H1 (cell line): ENCODE data around the gene STEAP2. TPM values are rescaled to one million over a fixed set of nuclear protein-coding genes. Genes with fewer than 3 reads are reported as not detected.

ENCODE experiments used
- CTCF ChIA-PET: fragments of 300-600 bp; sonication (Branson Sonifier 250); formaldehyde crosslinking; loops from one replicate; lab custom pipeline; 2021; ENCODE audit not compliant: partially characterized antibody; lab: Charles Lee
- POLR2A ChIA-PET: fragments of 300-600 bp; sonication (Branson Sonifier 250); formaldehyde crosslinking; loops from one replicate; lab custom pipeline; 2021; ENCODE audit warnings: inconsistent platforms; ENCODE audit not compliant: partially characterized antibody; lab: Charles Lee
- DNase-seq, 2 experiments: peaks; one replicate each; pipeline versions ENCODE4 v3.0.0 to v3.0.0-alpha.2; 2010 to 2022; ENCODE audit warnings: low spot score in 2 of 2, low read depth in 1 of 2, mixed read lengths in 1 of 2
- FAIRE-seq: peaks from 2 replicates; lab custom pipeline; 2011; peaks lifted over from hg19 to GRCh38; lab: Jason Lieb, UNC
- H2AFZ ChIP-seq: 2 replicates; pipeline ENCODE4 v1.8.1; 2012; ENCODE audit warnings: low read length, inconsistent platforms
- H2AK5ac ChIP-seq: 2 replicates; pipeline ENCODE4 v1.6.1; 2013; ENCODE audit warnings: low read depth, low read length
- H2BK120ac ChIP-seq: replicated peaks from 2 replicates; pipeline ENCODE3; 2013; ENCODE audit warnings: low read depth, low read length, inconsistent platforms
- H2BK12ac ChIP-seq: 2 replicates; pipeline ENCODE4 v1.6.1; 2013; ENCODE audit warnings: low read depth, low read length
- H2BK15ac ChIP-seq: 2 replicates; pipeline ENCODE4 v1.6.1; 2013; ENCODE audit warnings: low read length
- H2BK20ac ChIP-seq: 2 replicates; pipeline ENCODE4 v1.6.1; 2013; ENCODE audit warnings: low read length
- H2BK5ac ChIP-seq: 2 replicates; pipeline ENCODE4 v1.6.1; 2013; ENCODE audit warnings: low read depth, low read length
- H3K14ac ChIP-seq: 2 replicates; pipeline ENCODE4 v1.6.1; 2013; ENCODE audit warnings: inconsistent platforms; ENCODE audit not compliant: insufficient read length
- H3K18ac ChIP-seq: 2 replicates; pipeline ENCODE4 v1.6.1; 2013; ENCODE audit warnings: low read length; ENCODE audit errors: extremely low read depth
- H3K23ac ChIP-seq: 2 replicates; pipeline ENCODE4 v1.6.1; 2013; ENCODE audit warnings: inconsistent platforms; ENCODE audit not compliant: insufficient read length
- H3K23me2 ChIP-seq: 2 replicates; pipeline ENCODE4 v1.6.1; 2013; ENCODE audit warnings: low read depth, low read length
- H3K27ac ChIP-seq: 2 replicates; pipeline ENCODE4 v1.6.1; 2011; ENCODE audit warnings: low read depth, low read length, inconsistent platforms
- H3K27me3 ChIP-seq, 4 experiments: replicated peaks in 1 of 4; 1 replicate in 1 of 4; 2 replicates in 3 of 4; pipeline versions ENCODE4 v1.6.1 to v1.8.1; 2011 to 2013; ENCODE audit warnings: low read length in 3 of 4, mild to moderate bottlenecking in 3 of 4, inconsistent platforms in 2 of 4, mixed read lengths in 2 of 4, moderate library complexity in 1 of 4; ENCODE audit not compliant: control insufficient read depth in 3 of 4, insufficient read depth in 3 of 4; ENCODE audit errors: extremely low read depth in 1 of 4
- H3K36me3 ChIP-seq, 4 experiments: 2 replicates each; pipeline versions ENCODE4 v1.6.1 to v1.8.1; 2011 to 2013; ENCODE audit warnings: mild to moderate bottlenecking in 4 of 4, low read length in 3 of 4, moderate library complexity in 2 of 4, control low read depth in 1 of 4, inconsistent platforms in 1 of 4; ENCODE audit not compliant: insufficient read depth in 4 of 4, control insufficient read depth in 2 of 4
- H3K4ac ChIP-seq: replicated peaks from 2 replicates; pipeline ENCODE3; 2013; ENCODE audit warnings: low read length, low read depth, mixed read lengths, inconsistent platforms; ENCODE audit not compliant: insufficient read length
- H3K4me1 ChIP-seq, 4 experiments: replicated peaks in 1 of 4; 1 replicate in 1 of 4; 2 replicates in 3 of 4; pipeline versions ENCODE4 v1.6.1 to v1.8.1; 2011 to 2013; ENCODE audit warnings: low read length in 3 of 4, inconsistent platforms in 2 of 4, mixed read lengths in 1 of 4; ENCODE audit not compliant: insufficient read depth in 4 of 4, control insufficient read depth in 3 of 4
- H3K4me2 ChIP-seq, 2 experiments: 2 replicates each; pipeline versions ENCODE4 v1.6.1 to v1.8.1; 2011 to 2013; ENCODE audit warnings: low read depth in 2 of 2, low read length in 2 of 2, control low read depth in 1 of 2, inconsistent platforms in 1 of 2, mild to moderate bottlenecking in 1 of 2; ENCODE audit not compliant: insufficient read depth in 1 of 2
- H3K4me3 ChIP-seq, 4 experiments: fragments of 200-600, 300-600 bp in 1 of 4; sonication (generic), shearing (Covaris generic), sonication (Bioruptor Twin) in 1 of 4; 2 replicates each; pipeline versions ENCODE4 v1.5.1 to v1.8.1; 2011 to 2016; ENCODE audit warnings: low read length in 4 of 4, low read depth in 3 of 4, control low read depth in 2 of 4, inconsistent platforms in 2 of 4, mild to moderate bottlenecking in 2 of 4, mixed read lengths in 1 of 4, moderate library complexity in 1 of 4; ENCODE audit not compliant: insufficient read depth in 2 of 4; ENCODE audit errors: extremely low read depth in 1 of 4
- H3K56ac ChIP-seq: replicated peaks from 2 replicates; pipeline ENCODE3; 2013; ENCODE audit warnings: low read depth, mild to moderate bottlenecking, mixed read lengths, low read length, inconsistent platforms; ENCODE audit not compliant: insufficient read length
- H3K79me1 ChIP-seq: 2 replicates; pipeline ENCODE4 v1.6.1; 2013; ENCODE audit warnings: low read depth, low read length, control low read depth
- H3K79me2 ChIP-seq, 2 experiments: 2 replicates each; pipeline versions ENCODE4 v1.6.1 to v1.8.1; 2012 to 2013; ENCODE audit warnings: low read length in 2 of 2, mild to moderate bottlenecking in 2 of 2, inconsistent platforms in 1 of 2; ENCODE audit not compliant: insufficient read depth in 2 of 2, control insufficient read depth in 1 of 2
- H3K9ac ChIP-seq, 4 experiments: replicated peaks in 1 of 4; 1 replicate in 1 of 4; 2 replicates in 3 of 4; pipeline versions ENCODE4 v1.6.1 to v1.8.1; 2011 to 2013; ENCODE audit warnings: low read depth in 3 of 4, low read length in 3 of 4, control low read depth in 2 of 4, mild to moderate bottlenecking in 2 of 4, moderate library complexity in 2 of 4, inconsistent platforms in 1 of 4; ENCODE audit errors: extremely low read depth in 1 of 4
- H3K9me3 ChIP-seq, 2 experiments: 2 replicates each; pipeline versions ENCODE4 v1.6.1 to v1.8.1; 2012 to 2013; ENCODE audit warnings: mild to moderate bottlenecking in 2 of 2, moderate library complexity in 2 of 2, control low read depth in 1 of 2, inconsistent platforms in 1 of 2, low read depth in 1 of 2, low read length in 1 of 2, mixed read lengths in 1 of 2; ENCODE audit not compliant: insufficient read depth in 2 of 2
- H4K20me1 ChIP-seq, 2 experiments: replicated peaks in 1 of 2; 2 replicates each; pipeline versions ENCODE3 to v1.8.1; 2011 to 2013; ENCODE audit warnings: inconsistent platforms in 2 of 2, low read length in 2 of 2, mild to moderate bottlenecking in 1 of 2; ENCODE audit not compliant: insufficient read depth in 2 of 2, control insufficient read depth in 1 of 2
- H4K5ac ChIP-seq: 2 replicates; pipeline ENCODE4 v1.6.1; 2013; ENCODE audit warnings: low read length, low read depth, mixed read lengths, inconsistent platforms; ENCODE audit not compliant: insufficient read length
- H4K8ac ChIP-seq: 2 replicates; pipeline ENCODE4 v1.8.0; 2013; ENCODE audit warnings: mild to moderate bottlenecking, moderate library complexity, low read length, inconsistent platforms; ENCODE audit not compliant: insufficient read depth; ENCODE audit errors: extremely low read depth
- H4K91ac ChIP-seq: replicated peaks from 2 replicates; pipeline ENCODE3; 2013; ENCODE audit warnings: low read length, mixed read lengths, inconsistent platforms; ENCODE audit not compliant: insufficient read length
- BACH1 ChIP-seq: IDR thresholded peaks from 2 replicates; pipeline ENCODE4 v1.6.1; 2012; ENCODE audit warnings: low read length, improper control_type of control experiment
- CBX5 ChIP-seq: fragments of 300-800, 300-1000 bp; sonication (generic); IDR thresholded peaks from 2 replicates; pipeline ENCODE4 v1.7.1; 2016; ENCODE audit warnings: antibody characterized with exemption, low read length, low read depth
- EZH2 ChIP-seq: fragments of 200-600 bp; sonication (generic); IDR thresholded peaks from 2 replicates; pipeline ENCODE4 v1.7.1; 2012; ENCODE audit warnings: low read depth, mild to moderate bottlenecking, moderate library complexity, low read length, inconsistent platforms; ENCODE audit not compliant: severe bottlenecking
- HDAC6 ChIP-seq: IDR thresholded peaks from one replicate; pipeline ENCODE4 v1.7.1; 2012; ENCODE audit warnings: low read depth, mild to moderate bottlenecking, inconsistent platforms, low read length, moderate library complexity
- MAFK ChIP-seq: IDR thresholded peaks from 2 replicates; pipeline ENCODE4 v1.6.1; 2012; ENCODE audit warnings: low read depth, mild to moderate bottlenecking, improper control_type of control experiment, low read length
- POLR2A ChIP-seq, 2 experiments: IDR thresholded peaks; 1 replicate in 1 of 2; 2 replicates in 1 of 2; pipeline ENCODE4 v1.6.1; 2011; ENCODE audit warnings: low read depth in 2 of 2, low read length in 2 of 2, mild to moderate bottlenecking in 2 of 2; ENCODE audit errors: control extremely low read depth in 1 of 2
- RAD21 ChIP-seq, 2 experiments: IDR thresholded peaks in 1 of 2; conservative IDR thresholded peaks in 1 of 2; 2 replicates each; pipeline ENCODE4 v1.6.1; 2011; ENCODE audit warnings: low read depth in 2 of 2, low read length in 2 of 2, improper control_type of control experiment in 1 of 2, inconsistent platforms in 1 of 2, mild to moderate bottlenecking in 1 of 2, moderate library complexity in 1 of 2
- SIX5 ChIP-seq: IDR thresholded peaks from 2 replicates; pipeline ENCODE4 v1.6.1; 2011; ENCODE audit warnings: mild to moderate bottlenecking, low read depth, low read length
- SRF ChIP-seq: IDR thresholded peaks from 2 replicates; pipeline ENCODE4 v1.6.1; 2011; ENCODE audit warnings: mild to moderate bottlenecking, low read depth, low read length, moderate library complexity
- TAF1 ChIP-seq: IDR thresholded peaks from 2 replicates; pipeline ENCODE4 v1.6.1; 2011; ENCODE audit warnings: mild to moderate bottlenecking, low read depth, low read length
- TBP ChIP-seq: IDR thresholded peaks from 2 replicates; pipeline ENCODE4 v1.6.1; 2011; ENCODE audit warnings: low read depth, low read length, improper control_type of control experiment
- TCF12 ChIP-seq: IDR thresholded peaks from 2 replicates; pipeline ENCODE4 v1.6.1; 2011; ENCODE audit warnings: low read depth, mild to moderate bottlenecking, low read length
- WGBS, 2 experiments: shearing (Covaris generic) in 1 of 2; methylation state at CpG; one replicate each; pipeline versions ENCODE4 v1.1.6 to v1.1.7; 2013 to 2015; ENCODE audit warnings: low lambda C conversion rate in 2 of 2, mixed read lengths in 2 of 2, inconsistent platforms in 1 of 2, low coverage in 1 of 2, missing lambda C conversion rate in 1 of 2; ENCODE audit not compliant: insufficient replicate concordance in 2 of 2, insufficient coverage in 1 of 2, insufficient read length in 1 of 2; ENCODE audit errors: extremely low coverage in 1 of 2, missing lambda C conversion rate in 1 of 2; 5-methylcytosine and 5-hydroxymethylcytosine counted together
- polyA plus RNA-seq, 7 experiments: library from polyadenylated mRNA; depleted of rRNA in 3 of 7; stranded (reverse) in 5 of 7; unstranded in 2 of 7; fragments of >200 nt in 5 of 7; fragments of 200-250 nt in 2 of 7; gene quantifications; 1 replicate in 5 of 7; 2 replicates in 1 of 7; 4 replicates in 1 of 7; pipeline versions ENCODE4 v1.2.1 to v1.2.3, GENCODE V29; 2011 to 2013; ENCODE audit warnings: missing spikeins in 2 of 7, mixed read lengths in 2 of 7
- total RNA-seq: library from RNA; stranded (reverse); fragmentation: NEBNext Ultra II Directional; extraction: Animal tissue kit (Norgen Biotek cat#: 25700); gene quantifications from 2 replicates; pipeline ENCODE4 v1.2.1, GENCODE V29; 2021

The STEAP2 gene
- total and polyA plus RNA-seq, 2 of the 8 experiments (the other 6 are each of a cell fraction or from before 2014, with no cell fraction given), result 13.4 to 18.4 TPM

DNA sequence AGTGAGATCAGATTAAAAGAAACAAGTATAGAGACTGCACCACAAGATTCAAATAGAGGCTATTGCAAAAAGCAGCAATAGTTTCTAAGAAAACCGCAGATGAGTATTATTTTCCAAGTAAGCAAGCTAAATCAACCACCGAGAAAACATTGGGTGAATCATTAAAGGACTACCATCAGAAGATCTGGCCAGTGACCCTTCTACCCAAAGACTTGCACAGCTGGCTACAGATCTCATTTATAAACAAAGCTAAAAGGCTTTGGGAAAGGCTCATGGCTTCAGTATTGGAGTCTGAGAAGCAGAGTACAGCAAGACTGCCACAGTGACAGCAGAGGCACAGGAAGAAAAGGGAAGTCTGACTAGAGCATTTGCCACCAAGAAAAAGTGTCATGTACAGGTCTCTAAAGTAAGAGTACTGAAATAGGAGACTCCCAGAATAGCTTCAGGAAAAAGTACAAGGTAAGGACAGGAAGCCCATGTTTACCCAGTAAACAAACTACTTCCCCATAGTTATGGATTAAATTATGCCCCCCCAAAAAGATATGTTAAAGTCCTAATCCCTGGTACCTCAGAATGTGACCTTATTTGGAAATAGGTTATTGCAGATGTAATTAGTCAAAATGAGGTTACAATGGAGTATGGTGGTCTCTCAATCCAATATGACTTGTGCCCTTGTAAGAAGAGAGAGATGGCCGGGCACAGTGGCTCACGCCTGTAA, 38.3 kb upstream of the STEAP2 start:
- no peaks in the 10 kb centered on the region for H3K79me2 ChIP-seq
- POLR2A ChIA-PET, result no interaction called here
- FAIRE-seq (no peak), DNase-seq (no peak)
- no peak overlapping the region for H4K91ac ChIP-seq
- CTCF ChIA-PET, result interaction anchor here (1.1 to 2.4 kb wide), 3 partner anchors 38 to 87 kb away, joined by 3 to 6 read pairs (median 3); partner anchors contain the start of gene STEAP2
- H3K18ac ChIP-seq, result no peak overlapping the region
- no peaks in the 10 kb centered on the region for H3K79me1 ChIP-seq
- H3K9ac ChIP-seq, result no peak overlapping the region
- no peak overlapping the region for H2BK15ac ChIP-seq
- H2AFZ ChIP-seq, result no peak overlapping the region
- no peaks in the 10 kb centered on the region for H3K36me3 ChIP-seq
- H3K27ac ChIP-seq, result no peak overlapping the region
- no peak overlapping the region for H3K14ac ChIP-seq
- no peak overlapping the region for H3K4ac ChIP-seq
- H3K4me1 ChIP-seq, result no peaks in the 10 kb centered on the region
- H2BK120ac ChIP-seq, result no peak overlapping the region
- H3K23me2 ChIP-seq, result no peaks in the 10 kb centered on the region
- H4K5ac ChIP-seq, result no peak overlapping the region
- H2BK12ac ChIP-seq, result no peak overlapping the region
- no peak overlapping the region for H2AK5ac ChIP-seq
- no peak overlapping the region for H3K4me2 ChIP-seq
- H3K23ac ChIP-seq, result no peak overlapping the region
- H4K20me1 ChIP-seq, result no peaks in the 10 kb centered on the region
- no peaks in the 10 kb centered on the region for H3K27me3 ChIP-seq
- no peak overlapping the region for H2BK20ac ChIP-seq
- 91% methylated on average over 4 of the region's 4 CpGs; no CpG with 5 or more reads in 1 of the 2 experiments for WGBS, 2 experiments
- H3K4me3 ChIP-seq, result no peak overlapping the region
- H2BK5ac ChIP-seq, result no peak overlapping the region
- no peak overlapping the region for H3K56ac ChIP-seq
- H3K9me3 ChIP-seq, result peaks cover 9 to 11% of the 10 kb centered on the region in 2 experiments; a peak in 3 of 4 replicates
- H4K8ac ChIP-seq, result no peak overlapping the region
- no peak for TF ChIP-seq TCF12
- TF ChIP-seq RAD21 (IDR thresholded peaks at IDR 0.05 in 1 of 2, conservative IDR thresholded peaks at IDR 0.05 in 1 of 2; ENCODE audit: low read depth in 2 of 2, low read length in 2 of 2), result no peak
- no peak for TF ChIP-seq POLR2A (IDR thresholded peaks at IDR 0.05; ENCODE audit: control extremely low read depth in 1 of 2, low read depth in 2 of 2, low read length in 2 of 2)
- no peak for TF ChIP-seq EZH2
- no peak for TF ChIP-seq SRF
- TF ChIP-seq TAF1, result no peak
- TF ChIP-seq HDAC6, result no peak
- TF ChIP-seq CBX5, result no peak
- no peak for TF ChIP-seq MAFK
- TF ChIP-seq BACH1, result no peak
- TF ChIP-seq SIX5, result no peak
- TF ChIP-seq TBP, result no peak
